Astrocyte (in vitro differentiated cells and primary cell): ENCODE measurements around the gene C2. TPM values are rescaled to one million over a fixed set of nuclear protein-coding genes. Genes with fewer than 3 reads are reported as not detected.

Source experiments
- DNase-seq: peaks from one replicate; pipeline ENCODE4 v3.0.0-alpha.2; 2010; ENCODE audit warnings: low read depth
- FAIRE-seq: peaks from 2 replicates; lab custom pipeline; 2011; peaks lifted over from hg19 to GRCh38; lab: Jason Lieb, UNC
- H2AFZ ChIP-seq: 2 replicates; pipeline ENCODE4 v1.6.0; 2012; ENCODE audit warnings: low read depth, low read length, inconsistent platforms
- H3K27ac ChIP-seq: 2 replicates; pipeline ENCODE4 v1.5.1; 2011; ENCODE audit warnings: low read depth, low read length, inconsistent platforms
- H3K27me3 ChIP-seq: 2 replicates; pipeline ENCODE4 v1.6.0; 2011; ENCODE audit warnings: low read length, inconsistent platforms; ENCODE audit not compliant: insufficient read depth
- H3K36me3 ChIP-seq: 2 replicates; pipeline ENCODE4 v1.5.1; 2011; ENCODE audit warnings: low read length, inconsistent platforms; ENCODE audit not compliant: insufficient read depth
- H3K4me1 ChIP-seq: 2 replicates; pipeline ENCODE4 v1.5.1; 2011; ENCODE audit warnings: low read length, inconsistent platforms; ENCODE audit not compliant: insufficient read depth
- H3K4me2 ChIP-seq: 2 replicates; pipeline ENCODE4 v1.6.0; 2012; ENCODE audit warnings: low read length, inconsistent platforms
- H3K4me3 ChIP-seq: 2 replicates; pipeline ENCODE4 v1.5.1; 2011; ENCODE audit warnings: low read depth, mild to moderate bottlenecking, low read length, inconsistent platforms; ENCODE audit not compliant: insufficient read depth
- H3K79me2 ChIP-seq: 2 replicates; pipeline ENCODE4 v1.6.0; 2012; ENCODE audit warnings: mild to moderate bottlenecking, low read length, inconsistent platforms; ENCODE audit not compliant: insufficient read depth
- H3K9ac ChIP-seq: 2 replicates; pipeline ENCODE4 v1.6.0; 2012; ENCODE audit warnings: mild to moderate bottlenecking, low read length, inconsistent platforms
- H3K9me3 ChIP-seq: 2 replicates; pipeline ENCODE4 v1.5.1; 2012; ENCODE audit warnings: low read depth, mild to moderate bottlenecking, low read length, inconsistent platforms; ENCODE audit not compliant: insufficient read depth
- H4K20me1 ChIP-seq: 2 replicates; pipeline ENCODE4 v1.6.0; 2012; ENCODE audit warnings: low read length, inconsistent platforms; ENCODE audit not compliant: insufficient read depth
- H3K27ac Mint-ChIP-seq: one replicate; pipeline ENCODE4 v1.8.0; 2021; ENCODE audit warnings: mild to moderate bottlenecking, mixed read lengths; ENCODE audit not compliant: unreplicated experiment
- H3K27me3 Mint-ChIP-seq: one replicate; pipeline ENCODE4 v1.8.0; 2021; ENCODE audit warnings: low read depth, mixed read lengths; ENCODE audit not compliant: unreplicated experiment
- H3K36me3 Mint-ChIP-seq: one replicate; pipeline ENCODE4 v1.8.0; 2021; ENCODE audit warnings: low read depth, mixed read lengths; ENCODE audit not compliant: unreplicated experiment
- H3K4me1 Mint-ChIP-seq: one replicate; pipeline ENCODE4 v1.8.0; 2021; ENCODE audit warnings: low read depth, mixed read lengths; ENCODE audit not compliant: unreplicated experiment
- H3K4me3 Mint-ChIP-seq: one replicate; pipeline ENCODE4 v1.8.0; 2021; ENCODE audit warnings: mild to moderate bottlenecking, moderate library complexity, mixed read lengths; ENCODE audit not compliant: unreplicated experiment
- H3K9me3 Mint-ChIP-seq: one replicate; pipeline ENCODE4 v1.8.0; 2021; ENCODE audit warnings: mild to moderate bottlenecking, mixed read lengths; ENCODE audit not compliant: unreplicated experiment
- CTCF ChIP-seq: IDR thresholded peaks from 2 replicates; pipeline ENCODE4 v1.5.1; 2011; ENCODE audit warnings: low read depth, mild to moderate bottlenecking, inconsistent platforms, low read length, moderate library complexity; ENCODE audit not compliant: insufficient read depth
- EZH2 ChIP-seq: IDR thresholded peaks from 2 replicates; pipeline ENCODE4 v1.6.1; 2012; ENCODE audit warnings: mild to moderate bottlenecking, low read length, inconsistent platforms; ENCODE audit not compliant: insufficient read depth
- total RNA-seq: library from RNA; stranded (reverse); gene quantifications from 2 replicates; pipeline ENCODE4 v1.2.1, GENCODE V29; 2021

C2 gene
- total RNA-seq, 1 donor from 2014 or later, result 0.20 TPM

DNA sequence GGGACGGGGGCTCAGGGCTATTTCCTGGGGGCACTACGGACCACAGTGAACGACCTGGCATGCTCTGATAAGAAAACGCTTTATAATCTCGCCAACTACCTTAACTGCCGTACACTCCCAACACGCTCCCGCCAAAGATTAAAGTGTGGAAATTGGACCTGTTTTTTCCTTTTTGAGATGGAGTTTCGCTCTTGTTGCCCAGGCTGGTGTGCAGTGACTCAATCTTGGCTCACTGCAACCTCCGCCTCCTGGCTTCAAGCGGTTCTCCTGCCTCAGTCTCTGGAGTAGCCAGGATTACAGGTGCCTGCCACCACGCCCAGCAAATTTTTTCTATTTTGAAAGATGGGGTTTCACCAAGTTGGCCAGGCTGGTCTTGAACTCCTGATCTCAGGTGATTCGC, 48.4 kb upstream of the C2 start:
- H3K4me3 ChIP-seq, result no peak overlapping the region
- H3K36me3 ChIP-seq, result peaks cover 23% of the 10 kb centered on the region
- no peak overlapping the region for H3K27ac ChIP-seq
- H3K4me3 Mint-ChIP-seq, result no peak overlapping the region
- FAIRE-seq (no peak), DNase-seq (no peak)
- H3K4me2 ChIP-seq, result no peak overlapping the region
- H3K79me2 ChIP-seq, result no peaks in the 10 kb centered on the region
- H3K27ac Mint-ChIP-seq, result no peak overlapping the region
- H3K9me3 ChIP-seq, result no peaks in the 10 kb centered on the region
- no peaks in the 10 kb centered on the region for H3K27me3 ChIP-seq
- peaks cover 4% of the 10 kb centered on the region for H3K27me3 Mint-ChIP-seq
- no peak for TF ChIP-seq EZH2
- no peak for TF ChIP-seq CTCF
- H3K9ac ChIP-seq, result no peak overlapping the region
- H2AFZ ChIP-seq, result no peak overlapping the region
- peaks cover 10% of the 10 kb centered on the region for H3K4me1 Mint-ChIP-seq
- H4K20me1 ChIP-seq, result peaks cover 7% of the 10 kb centered on the region
- H3K9me3 Mint-ChIP-seq, result no peaks in the 10 kb centered on the region
- H3K36me3 Mint-ChIP-seq, result peaks cover 19% of the 10 kb centered on the region
- peaks cover 4% of the 10 kb centered on the region for H3K4me1 ChIP-seq

- peaks cover 7% of the 10 kb centered on the region for H4K20me1 ChIP-seq
- H2AFZ ChIP-seq, result no peak overlapping the region
- H3K27me3 Mint-ChIP-seq, result peaks cover 4% of the 10 kb centered on the region
- no peak overlapping the region for H3K4me2 ChIP-seq
- no peaks in the 10 kb centered on the region for H3K9me3 ChIP-seq
- peaks cover 23% of the 10 kb centered on the region for H3K36me3 ChIP-seq
- peaks cover 4% of the 10 kb centered on the region for H3K4me1 ChIP-seq
- FAIRE-seq (no peak), DNase-seq (no peak)
- no peaks in the 10 kb centered on the region for H3K9me3 Mint-ChIP-seq
- H3K27me3 ChIP-seq, result no peaks in the 10 kb centered on the region
- H3K9ac ChIP-seq, result no peak overlapping the region
- no peak overlapping the region for H3K27ac ChIP-seq
- no peaks in the 10 kb centered on the region for H3K79me2 ChIP-seq
- H3K4me3 Mint-ChIP-seq, result no peak overlapping the region
- H3K36me3 Mint-ChIP-seq, result peaks cover 19% of the 10 kb centered on the region
- no peak overlapping the region for H3K4me3 ChIP-seq
- no peak for TF ChIP-seq CTCF
- TF ChIP-seq EZH2, result no peak
- H3K27ac Mint-ChIP-seq, result no peak overlapping the region
- peaks cover 9% of the 10 kb centered on the region for H3K4me1 Mint-ChIP-seq
Measured at GRCh38 chr6:31879901-31880300, 47.6 kb upstream of the C2 start.

DNA sequence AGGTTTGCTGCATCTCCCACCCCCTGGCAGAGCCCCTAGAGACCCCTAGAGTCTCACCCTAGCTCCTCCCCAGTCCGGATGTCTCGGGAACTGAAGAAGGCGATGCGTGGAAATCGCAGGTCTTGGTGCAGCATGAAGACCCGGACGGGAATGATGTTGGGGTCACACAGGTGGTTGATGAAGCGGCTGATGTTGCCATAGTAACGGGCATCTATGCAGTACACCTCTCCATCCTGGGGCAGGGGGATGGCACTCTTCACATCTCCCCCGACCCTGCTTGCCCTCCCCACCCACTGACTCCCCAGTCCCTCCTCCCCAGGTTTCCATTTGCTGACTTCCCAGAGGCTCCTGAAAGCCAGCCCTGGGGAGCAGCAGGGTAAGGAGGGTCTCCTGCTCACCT, 46.9 kb upstream of the C2 start:
- Histone ChIP-seq H3K4me3 (no peak overlapping the region), H3K27me3 (no peaks in the 10 kb centered on the region), H3K27ac (no peak overlapping the region), H3K4me2 (no peak overlapping the region), H3K4me1 (peaks cover 4% of the 10 kb centered on the region), H4K20me1 (peaks cover 7% of the 10 kb centered on the region), H3K9me3 (no peaks in the 10 kb centered on the region), H3K36me3 (peaks cover 25% of the 10 kb centered on the region), H2AFZ (no peak overlapping the region), H3K79me2 (no peaks in the 10 kb centered on the region), H3K9ac (no peak overlapping the region)
- DNase-seq (no peak), FAIRE-seq (no peak)
- TF ChIP-seq EZH2, result no peak
- TF ChIP-seq CTCF, result no peak
- Mint-ChIP-seq H3K27ac (peak overlapping the region; percentile 80), H3K27me3 (peaks cover 4% of the 10 kb centered on the region), H3K4me3 (no peak overlapping the region), H3K4me1 (peaks cover 9% of the 10 kb centered on the region), H3K9me3 (no peaks in the 10 kb centered on the region), H3K36me3 (peaks cover 25% of the 10 kb centered on the region)
